Measurements from ENCODE around the gene TIMM29. TPM values are rescaled to one million over a fixed set of nuclear protein-coding genes. Genes with fewer than 3 reads are reported as not detected.
A peak's percentile ranks its signal among the peaks of the same experiment; 100 is the strongest.

TIMM29 gene
- total and polyA plus RNA-seq, 2 of the 13 experiments (the other 11 are each of a cell fraction or from before 2014, with no cell fraction given) = 7.1 to 33.8 TPM

DNA sequence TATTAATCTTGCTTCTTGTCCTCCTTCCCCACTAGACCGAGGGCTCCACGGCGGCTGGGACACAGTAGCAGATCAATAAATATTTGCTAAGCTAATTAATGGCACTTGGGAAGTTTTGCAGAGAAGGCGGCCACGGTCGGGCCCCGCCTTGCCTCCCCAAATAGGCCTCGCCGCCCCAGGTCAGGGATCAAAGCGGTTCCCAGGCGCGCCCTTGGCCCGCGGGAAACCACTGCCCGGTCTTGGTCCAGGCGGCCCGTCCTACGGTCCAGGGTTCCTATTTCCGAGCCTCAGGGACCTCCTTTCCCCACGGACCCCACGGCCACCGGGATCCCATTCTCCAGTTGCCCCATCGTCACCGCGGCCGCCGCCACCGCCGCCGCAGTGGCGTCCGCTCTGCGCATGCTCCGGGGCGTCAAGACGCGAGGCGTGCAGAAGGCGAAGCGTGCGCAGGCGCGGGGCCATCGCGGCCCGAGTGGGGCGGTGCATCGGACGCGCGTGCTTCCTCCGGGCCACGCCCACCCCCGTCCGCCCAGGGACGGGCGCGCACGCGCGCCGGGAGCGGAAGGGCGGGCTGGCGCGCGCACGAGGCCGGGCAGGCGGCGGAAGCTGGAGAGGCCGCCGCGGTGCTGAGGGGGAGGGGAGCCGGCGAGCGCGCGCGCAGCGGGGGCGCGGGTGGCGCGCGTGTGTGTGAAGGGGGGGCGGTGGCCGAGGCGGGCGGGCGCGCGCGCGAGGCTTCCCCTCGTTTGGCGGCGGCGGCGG lies 31.9 kb downstream of the TIMM29 start, which contains the start of gene SMARCA4 (continued):
- peak; percentile 85 for TF ChIP-seq MYC (CRISPR knock-in tag; IDR thresholded peaks at IDR 0.05; ENCODE audit: borderline replicate concordance)
- no peak for TF ChIP-seq MBNL3 (CRISPR knock-in tag; conservative IDR thresholded peaks at IDR 0.05)
- TF ChIP-seq TBX2 (CRISPR knock-in tag; IDR thresholded peaks at IDR 0.05; ENCODE audit: borderline replicate concordance) = peak; percentile 72; the same call in 1 of the 2 replicates
- no peak for TF ChIP-seq ZNF7 (CRISPR knock-in tag; IDR thresholded peaks at IDR 0.05)
- TF ChIP-seq ZNF430 (CRISPR knock-in tag; IDR thresholded peaks at IDR 0.05) = peak; percentile 25; the same call in 1 of the 2 replicates
- TF ChIP-seq ZSCAN31 (CRISPR knock-in tag; IDR thresholded peaks at IDR 0.05; ENCODE audit: low read depth) = peak; percentile 94
- TF ChIP-seq, protein P1, sequence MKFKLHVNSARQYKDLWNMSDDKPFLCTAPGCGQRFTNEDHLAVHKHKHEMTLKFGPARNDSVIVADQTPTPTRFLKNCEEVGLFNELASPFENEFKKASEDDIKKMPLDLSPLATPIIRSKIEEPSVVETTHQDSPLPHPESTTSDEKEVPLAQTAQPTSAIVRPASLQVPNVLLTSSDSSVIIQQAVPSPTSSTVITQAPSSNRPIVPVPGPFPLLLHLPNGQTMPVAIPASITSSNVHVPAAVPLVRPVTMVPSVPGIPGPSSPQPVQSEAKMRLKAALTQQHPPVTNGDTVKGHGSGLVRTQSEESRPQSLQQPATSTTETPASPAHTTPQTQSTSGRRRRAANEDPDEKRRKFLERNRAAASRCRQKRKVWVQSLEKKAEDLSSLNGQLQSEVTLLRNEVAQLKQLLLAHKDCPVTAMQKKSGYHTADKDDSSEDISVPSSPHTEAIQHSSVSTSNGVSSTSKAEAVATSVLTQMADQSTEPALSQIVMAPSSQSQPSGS (CRISPR knock-in tag; IDR thresholded peaks at IDR 0.05) = peak; percentile 68; the same call in 1 of the 2 replicates
- TF ChIP-seq, protein P2, sequence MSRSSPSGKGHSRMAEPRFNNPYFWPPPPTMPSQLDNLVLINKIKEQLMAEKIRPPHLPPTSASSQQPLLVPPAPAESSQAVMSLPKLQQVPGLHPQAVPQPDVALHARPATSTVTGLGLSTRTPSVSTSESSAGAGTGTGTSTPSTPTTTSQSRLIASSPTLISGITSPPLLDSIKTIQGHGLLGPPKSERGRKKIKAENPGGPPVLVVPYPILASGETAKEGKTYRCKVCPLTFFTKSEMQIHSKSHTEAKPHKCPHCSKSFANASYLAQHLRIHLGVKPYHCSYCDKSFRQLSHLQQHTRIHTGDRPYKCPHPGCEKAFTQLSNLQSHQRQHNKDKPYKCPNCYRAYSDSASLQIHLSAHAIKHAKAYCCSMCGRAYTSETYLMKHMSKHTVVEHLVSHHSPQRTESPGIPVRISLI (CRISPR knock-in tag; IDR thresholded peaks at IDR 0.05; ENCODE audit: borderline replicate concordance) = peak; percentile 41; the same call in 1 of the 2 replicates
- TF ChIP-seq, protein P3, sequence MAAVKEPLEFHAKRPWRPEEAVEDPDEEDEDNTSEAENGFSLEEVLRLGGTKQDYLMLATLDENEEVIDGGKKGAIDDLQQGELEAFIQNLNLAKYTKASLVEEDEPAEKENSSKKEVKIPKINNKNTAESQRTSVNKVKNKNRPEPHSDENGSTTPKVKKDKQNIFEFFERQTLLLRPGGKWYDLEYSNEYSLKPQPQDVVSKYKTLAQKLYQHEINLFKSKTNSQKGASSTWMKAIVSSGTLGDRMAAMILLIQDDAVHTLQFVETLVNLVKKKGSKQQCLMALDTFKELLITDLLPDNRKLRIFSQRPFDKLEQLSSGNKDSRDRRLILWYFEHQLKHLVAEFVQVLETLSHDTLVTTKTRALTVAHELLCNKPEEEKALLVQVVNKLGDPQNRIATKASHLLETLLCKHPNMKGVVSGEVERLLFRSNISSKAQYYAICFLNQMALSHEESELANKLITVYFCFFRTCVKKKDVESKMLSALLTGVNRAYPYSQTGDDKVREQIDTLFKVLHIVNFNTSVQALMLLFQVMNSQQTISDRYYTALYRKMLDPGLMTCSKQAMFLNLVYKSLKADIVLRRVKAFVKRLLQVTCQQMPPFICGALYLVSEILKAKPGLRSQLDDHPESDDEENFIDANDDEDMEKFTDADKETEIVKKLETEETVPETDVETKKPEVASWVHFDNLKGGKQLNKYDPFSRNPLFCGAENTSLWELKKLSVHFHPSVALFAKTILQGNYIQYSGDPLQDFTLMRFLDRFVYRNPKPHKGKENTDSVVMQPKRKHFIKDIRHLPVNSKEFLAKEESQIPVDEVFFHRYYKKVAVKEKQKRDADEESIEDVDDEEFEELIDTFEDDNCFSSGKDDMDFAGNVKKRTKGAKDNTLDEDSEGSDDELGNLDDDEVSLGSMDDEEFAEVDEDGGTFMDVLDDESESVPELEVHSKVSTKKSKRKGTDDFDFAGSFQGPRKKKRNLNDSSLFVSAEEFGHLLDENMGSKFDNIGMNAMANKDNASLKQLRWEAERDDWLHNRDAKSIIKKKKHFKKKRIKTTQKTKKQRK (IDR thresholded peaks at IDR 0.05; ENCODE audit: low read length) = no peak
- TF ChIP-seq, protein P4, sequence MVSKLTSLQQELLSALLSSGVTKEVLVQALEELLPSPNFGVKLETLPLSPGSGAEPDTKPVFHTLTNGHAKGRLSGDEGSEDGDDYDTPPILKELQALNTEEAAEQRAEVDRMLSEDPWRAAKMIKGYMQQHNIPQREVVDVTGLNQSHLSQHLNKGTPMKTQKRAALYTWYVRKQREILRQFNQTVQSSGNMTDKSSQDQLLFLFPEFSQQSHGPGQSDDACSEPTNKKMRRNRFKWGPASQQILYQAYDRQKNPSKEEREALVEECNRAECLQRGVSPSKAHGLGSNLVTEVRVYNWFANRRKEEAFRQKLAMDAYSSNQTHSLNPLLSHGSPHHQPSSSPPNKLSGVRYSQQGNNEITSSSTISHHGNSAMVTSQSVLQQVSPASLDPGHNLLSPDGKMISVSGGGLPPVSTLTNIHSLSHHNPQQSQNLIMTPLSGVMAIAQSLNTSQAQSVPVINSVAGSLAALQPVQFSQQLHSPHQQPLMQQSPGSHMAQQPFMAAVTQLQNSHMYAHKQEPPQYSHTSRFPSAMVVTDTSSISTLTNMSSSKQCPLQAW (CRISPR knock-in tag; IDR thresholded peaks at IDR 0.05) = peak; percentile 41; the same call in 1 of the 2 replicates
- TF ChIP-seq SOX5 (CRISPR knock-in tag; IDR thresholded peaks at IDR 0.05; ENCODE audit: borderline replicate concordance) = peak; percentile 13; the same call in 1 of the 2 replicates
- no peak; the same call in 1 of the 2 replicates for TF ChIP-seq ZNF746 (CRISPR knock-in tag; IDR thresholded peaks at IDR 0.05)
- TF ChIP-seq, protein P5, sequence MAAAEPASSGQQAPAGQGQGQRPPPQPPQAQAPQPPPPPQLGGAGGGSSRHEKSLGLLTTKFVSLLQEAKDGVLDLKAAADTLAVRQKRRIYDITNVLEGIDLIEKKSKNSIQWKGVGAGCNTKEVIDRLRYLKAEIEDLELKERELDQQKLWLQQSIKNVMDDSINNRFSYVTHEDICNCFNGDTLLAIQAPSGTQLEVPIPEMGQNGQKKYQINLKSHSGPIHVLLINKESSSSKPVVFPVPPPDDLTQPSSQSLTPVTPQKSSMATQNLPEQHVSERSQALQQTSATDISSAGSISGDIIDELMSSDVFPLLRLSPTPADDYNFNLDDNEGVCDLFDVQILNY (CRISPR knock-in tag; conservative IDR thresholded peaks at IDR 0.05) = peak; percentile 74; the same call in 1 of the 2 replicates
- TF ChIP-seq, protein P6, sequence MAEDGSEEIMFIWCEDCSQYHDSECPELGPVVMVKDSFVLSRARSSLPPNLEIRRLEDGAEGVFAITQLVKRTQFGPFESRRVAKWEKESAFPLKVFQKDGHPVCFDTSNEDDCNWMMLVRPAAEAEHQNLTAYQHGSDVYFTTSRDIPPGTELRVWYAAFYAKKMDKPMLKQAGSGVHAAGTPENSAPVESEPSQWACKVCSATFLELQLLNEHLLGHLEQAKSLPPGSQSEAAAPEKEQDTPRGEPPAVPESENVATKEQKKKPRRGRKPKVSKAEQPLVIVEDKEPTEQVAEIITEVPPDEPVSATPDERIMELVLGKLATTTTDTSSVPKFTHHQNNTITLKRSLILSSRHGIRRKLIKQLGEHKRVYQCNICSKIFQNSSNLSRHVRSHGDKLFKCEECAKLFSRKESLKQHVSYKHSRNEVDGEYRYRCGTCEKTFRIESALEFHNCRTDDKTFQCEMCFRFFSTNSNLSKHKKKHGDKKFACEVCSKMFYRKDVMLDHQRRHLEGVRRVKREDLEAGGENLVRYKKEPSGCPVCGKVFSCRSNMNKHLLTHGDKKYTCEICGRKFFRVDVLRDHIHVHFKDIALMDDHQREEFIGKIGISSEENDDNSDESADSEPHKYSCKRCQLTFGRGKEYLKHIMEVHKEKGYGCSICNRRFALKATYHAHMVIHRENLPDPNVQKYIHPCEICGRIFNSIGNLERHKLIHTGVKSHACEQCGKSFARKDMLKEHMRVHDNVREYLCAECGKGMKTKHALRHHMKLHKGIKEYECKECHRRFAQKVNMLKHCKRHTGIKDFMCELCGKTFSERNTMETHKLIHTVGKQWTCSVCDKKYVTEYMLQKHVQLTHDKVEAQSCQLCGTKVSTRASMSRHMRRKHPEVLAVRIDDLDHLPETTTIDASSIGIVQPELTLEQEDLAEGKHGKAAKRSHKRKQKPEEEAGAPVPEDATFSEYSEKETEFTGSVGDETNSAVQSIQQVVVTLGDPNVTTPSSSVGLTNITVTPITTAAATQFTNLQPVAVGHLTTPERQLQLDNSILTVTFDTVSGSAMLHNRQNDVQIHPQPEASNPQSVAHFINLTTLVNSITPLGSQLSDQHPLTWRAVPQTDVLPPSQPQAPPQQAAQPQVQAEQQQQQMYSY (CRISPR knock-in tag; IDR thresholded peaks at IDR 0.05) = 0 out of 2 replicates have a peak, but pooled peaks have one; percentile 13
- TF ChIP-seq TARDBP (CRISPR knock-in tag; IDR thresholded peaks at IDR 0.05) = peak; percentile 47

Data from HepG2 (cell line).